SK-N-SH treated with all-trans-retinoic acid at 6 μM for 48 hours (cell line): ENCODE results near the gene MILR1.

Experiments
- CREB5 ChIP-seq: fragments of 250-450 bp; sonication (Bioruptor Pico); IDR thresholded peaks from 2 replicates; pipeline ENCODE4 v1.5.1; 2020; ENCODE audit warnings: low read depth, mild to moderate bottlenecking, moderate library complexity
- CSRNP3 ChIP-seq: fragments of 250-450 bp; sonication (Bioruptor Pico); IDR thresholded peaks from 2 replicates; pipeline ENCODE4 v1.5.1; 2021; ENCODE audit warnings: mild to moderate bottlenecking, moderate library complexity
- GLIS3 ChIP-seq: fragments of 250-450 bp; sonication (Bioruptor Pico); IDR thresholded peaks from 2 replicates; pipeline ENCODE4 v1.5.0; 2020; ENCODE audit warnings: mild to moderate bottlenecking, moderate library complexity
- ISL1 ChIP-seq: fragments of 250-450 bp; sonication (Bioruptor Pico); IDR thresholded peaks from 2 replicates; pipeline ENCODE4 v2.1.2; 2022; ENCODE audit warnings: mild to moderate bottlenecking, moderate library complexity
- OSR1 ChIP-seq: fragments of 250-450 bp; sonication (Bioruptor Pico); IDR thresholded peaks from 2 replicates; pipeline ENCODE4 v1.8.0; 2022; ENCODE audit warnings: moderate library complexity, mild to moderate bottlenecking, inconsistent platforms
- PATZ1 ChIP-seq: fragments of 250-450 bp; sonication (Bioruptor Pico); IDR thresholded peaks from 2 replicates; pipeline ENCODE4 v1.8.0; 2020; ENCODE audit warnings: mild to moderate bottlenecking, moderate library complexity, borderline replicate concordance
- RARB ChIP-seq: fragments of 250-450 bp; sonication (Bioruptor Pico); IDR thresholded peaks from 2 replicates; pipeline ENCODE4 v1.8.0; 2021; ENCODE audit warnings: mild to moderate bottlenecking, moderate library complexity
- TSHZ2 ChIP-seq: fragments of 250-450 bp; sonication (Bioruptor Pico); IDR thresholded peaks from 2 replicates; pipeline ENCODE4 v1.5.0; 2020; ENCODE audit warnings: mild to moderate bottlenecking, moderate library complexity
- ZC3H10 ChIP-seq: fragments of 250-450 bp; sonication (Bioruptor Pico); IDR thresholded peaks from 2 replicates; pipeline ENCODE4 v1.5.1; 2021; ENCODE audit warnings: mild to moderate bottlenecking, moderate library complexity
- ZFP3 ChIP-seq: fragments of 250-450 bp; sonication (Bioruptor Pico); IDR thresholded peaks from 2 replicates; pipeline ENCODE4 v1.5.0; 2020; ENCODE audit warnings: mild to moderate bottlenecking, moderate library complexity
- ZNF565 ChIP-seq: fragments of 450-650 bp; formaldehyde crosslinking; conservative IDR thresholded peaks from 2 replicates; pipeline ENCODE4 v1.5.0; 2020; ENCODE audit warnings: low read depth, mild to moderate bottlenecking, moderate library complexity
- ZNF70 ChIP-seq: fragments of 450-650 bp; formaldehyde crosslinking; IDR thresholded peaks from 2 replicates; pipeline ENCODE4 v1.5.0; 2020; ENCODE audit warnings: mild to moderate bottlenecking, moderate library complexity

GRCh38 chr17:64496348-64496785, 47.5 kb downstream of the MILR1 start:
- TF ChIP-seq ISL1 (no peak), PATZ1 (no peak), ZC3H10 (no peak), GLIS3 (CRISPR knock-in tag) (no peak), CREB5 (CRISPR knock-in tag) (no peak), OSR1 (CRISPR knock-in tag) (no peak), CSRNP3 (no peak), ZNF565 (CRISPR knock-in tag) (no peak), RARB (CRISPR knock-in tag) (no peak), TSHZ2 (CRISPR knock-in tag) (no peak), ZNF70 (no peak), ZFP3 (CRISPR knock-in tag) (no peak)
